Activated gamma-delta T cell treated with anti-CD3 and anti-CD28 coated beads, Interleukin-2, amount 50 U/mL, for 16 hours (primary cell): ENCODE measurements around the gene SAMD4A.

ENCODE experiments used
- DNase-seq: peaks from one replicate; pipeline ENCODE4 v3.0.0-alpha.2; 2020; ENCODE audit warnings: low read depth

Gene SAMD4A

DNA sequence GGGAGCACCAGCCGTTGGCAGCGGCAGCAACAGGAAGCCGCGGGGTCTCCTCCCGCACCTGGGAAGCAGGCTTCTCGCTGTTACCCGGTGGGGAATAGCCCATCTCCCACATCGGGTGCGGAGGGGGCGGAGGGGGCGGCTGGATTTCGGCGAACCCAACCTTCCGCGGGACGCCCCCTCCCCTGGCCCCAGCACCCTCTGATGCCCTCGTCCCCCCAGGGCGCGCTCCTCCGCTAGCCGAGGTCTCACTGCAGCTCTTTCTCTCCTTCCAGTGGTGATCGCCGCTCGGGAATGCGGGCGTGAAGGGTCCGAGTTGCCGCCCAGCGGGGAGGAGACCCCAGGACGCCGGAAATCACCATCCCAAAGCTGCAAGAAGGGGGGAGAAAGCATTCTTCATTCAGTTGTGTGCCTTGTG is 303 bp downstream of the SAMD4A start:
- DNase-seq = no peak

DNA sequence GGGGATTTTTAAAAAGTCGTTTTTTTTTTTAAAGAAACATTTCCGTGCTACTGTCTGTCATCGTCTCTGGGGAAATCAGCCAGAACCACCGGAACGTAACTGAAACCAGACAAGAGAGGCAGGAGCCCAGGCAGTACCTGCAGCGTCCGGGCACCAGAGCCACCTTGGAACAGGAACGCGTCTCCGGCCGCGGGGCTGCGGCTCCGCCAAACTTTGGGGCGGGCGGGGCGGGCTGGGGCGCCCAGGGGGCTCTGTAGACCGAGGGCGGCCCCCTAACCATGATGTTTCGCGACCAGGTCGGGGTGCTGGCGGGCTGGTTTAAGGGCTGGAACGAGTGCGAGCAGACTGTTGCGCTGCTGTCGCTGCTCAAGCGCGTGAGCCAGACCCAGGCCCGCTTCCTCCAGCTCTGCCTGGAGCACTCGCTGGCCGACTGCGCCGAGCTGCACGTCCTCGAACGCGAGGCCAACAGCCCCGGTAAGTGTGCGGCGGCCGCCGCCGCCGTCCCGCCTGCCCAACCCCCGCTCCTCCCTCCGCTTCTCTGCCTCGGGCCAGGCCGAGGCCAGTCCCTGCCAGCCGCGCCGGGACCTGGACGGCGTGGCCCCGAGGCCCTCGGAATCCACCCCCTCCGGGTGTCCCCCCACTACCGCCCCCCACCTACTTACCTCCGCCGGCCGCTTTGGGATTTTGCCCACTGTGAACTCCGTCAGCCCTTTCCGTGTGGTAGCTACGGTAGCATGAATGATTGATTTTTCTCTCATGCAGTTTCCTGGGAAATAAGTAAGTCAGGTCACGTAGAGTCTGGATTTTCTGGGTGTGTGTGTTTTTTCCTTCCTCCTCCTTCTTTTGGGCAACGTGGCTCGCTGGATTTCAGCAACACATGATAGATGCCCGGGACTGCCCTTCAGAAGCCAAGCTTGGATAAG is 972 bp downstream of the SAMD4A start:
- DNase-seq = peak; percentile 8

DNA sequence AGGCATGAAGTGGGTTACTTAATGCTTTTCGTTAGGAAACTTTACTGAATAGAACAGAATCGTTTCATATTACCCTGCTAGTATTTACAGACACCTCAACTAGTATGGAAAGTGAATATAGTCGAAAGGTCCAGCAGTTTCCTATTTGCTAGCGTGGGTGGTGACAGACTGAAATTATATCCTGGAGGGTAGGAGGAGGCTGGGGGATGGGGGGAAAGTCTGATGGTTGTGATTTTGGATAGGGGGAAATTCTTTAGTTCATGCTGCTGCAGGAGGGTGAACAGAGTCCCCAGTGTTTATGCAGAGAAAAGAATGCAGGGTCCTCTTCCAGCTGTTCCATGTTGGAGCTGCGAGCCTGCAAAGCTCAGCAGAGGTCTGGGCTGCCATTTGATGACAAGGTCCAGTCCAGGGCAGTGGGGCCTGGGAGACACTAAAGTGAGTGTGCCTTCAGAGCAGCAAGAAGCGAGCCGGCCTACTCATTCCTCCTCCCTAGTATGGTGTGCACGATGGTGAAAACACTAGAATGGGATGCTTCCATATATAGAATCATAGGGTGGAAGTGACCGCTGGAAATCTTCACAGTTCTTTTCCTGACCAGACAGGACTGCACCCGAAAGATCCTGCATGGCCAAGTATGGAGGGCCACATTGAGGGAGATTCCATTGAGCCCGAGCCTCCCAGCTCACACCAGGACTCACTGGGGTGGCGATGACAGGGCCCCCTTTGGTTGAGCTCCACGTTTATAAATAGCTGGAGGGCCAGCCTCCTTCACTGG is 2.1 kb downstream of the SAMD4A start:
- DNase-seq = no peak

DNA sequence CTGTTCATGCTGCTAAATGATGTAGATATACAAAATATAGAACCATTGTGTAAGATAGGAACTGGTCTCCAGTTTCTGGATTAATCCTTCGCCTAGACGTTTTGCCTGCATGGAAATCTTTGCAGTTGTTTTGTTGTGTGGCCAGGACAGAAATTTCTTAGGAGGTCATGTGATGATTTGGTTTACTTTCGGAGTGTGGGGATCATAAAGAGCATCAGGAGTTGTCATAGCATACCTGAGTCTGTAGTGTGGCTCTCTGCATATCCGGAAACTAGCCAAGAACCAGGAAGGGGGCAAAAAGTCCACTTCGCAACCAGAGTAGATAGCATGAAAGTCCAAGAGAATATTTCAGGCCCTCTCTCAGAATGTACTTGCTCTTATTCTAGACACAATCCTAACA is 3.1 kb downstream of the SAMD4A start:
- DNase-seq = no peak

DNA sequence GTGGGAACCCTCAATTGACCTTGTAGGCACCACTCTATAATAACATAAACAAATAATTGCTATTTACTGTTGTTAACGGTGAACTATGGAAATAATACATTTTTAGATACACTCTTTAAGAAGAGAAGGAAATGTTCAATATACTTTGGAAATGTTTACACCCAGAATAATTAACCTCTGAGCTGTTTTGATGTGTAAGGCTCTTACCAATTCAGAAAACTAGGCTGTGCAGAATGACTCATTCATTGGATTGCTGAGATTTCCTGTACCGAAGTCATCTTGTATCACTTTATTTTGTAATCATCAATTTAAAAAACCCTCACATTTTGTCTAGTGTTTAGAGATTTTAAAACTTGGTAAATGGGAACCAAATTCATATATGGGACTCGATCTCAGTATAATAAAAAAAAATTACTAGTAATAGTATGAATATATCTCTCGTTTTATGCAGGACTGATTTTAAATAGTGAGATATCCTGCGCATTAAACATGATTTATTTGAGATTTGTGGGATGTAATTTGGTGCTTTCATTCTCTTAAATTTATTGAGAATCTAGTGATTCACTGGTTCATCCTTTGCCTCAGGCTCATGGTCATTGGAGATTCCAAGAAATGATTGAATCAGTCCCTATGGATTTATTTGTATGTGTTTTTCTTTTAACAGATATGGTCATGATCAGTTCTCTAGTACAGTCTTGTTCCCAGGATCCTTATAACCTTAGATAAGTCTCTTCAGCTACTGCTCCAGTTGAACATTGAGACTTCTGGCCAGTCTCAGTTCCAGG is 3.9 kb downstream of the SAMD4A start:
- DNase-seq = no peak

DNA sequence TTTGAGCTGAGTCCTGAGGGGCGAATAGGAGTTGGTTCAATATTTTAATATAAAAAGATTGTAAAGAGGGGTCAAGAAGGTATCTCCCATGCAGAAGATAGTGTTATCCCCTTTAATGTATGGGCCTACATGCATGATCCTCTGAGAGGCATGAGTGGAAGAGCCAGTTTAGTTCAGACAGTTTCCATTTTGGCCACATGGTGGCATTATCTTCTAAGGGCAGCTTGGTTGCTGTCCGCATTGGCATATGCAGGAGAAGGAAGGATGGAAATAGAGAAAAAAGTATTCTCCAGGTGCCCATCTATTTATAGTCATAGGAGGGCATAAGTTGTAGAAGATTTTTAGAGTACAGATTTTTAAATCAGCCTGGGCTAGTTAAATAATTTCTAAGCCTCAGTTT is 5.4 kb downstream of the SAMD4A start:
- DNase-seq = no peak

DNA sequence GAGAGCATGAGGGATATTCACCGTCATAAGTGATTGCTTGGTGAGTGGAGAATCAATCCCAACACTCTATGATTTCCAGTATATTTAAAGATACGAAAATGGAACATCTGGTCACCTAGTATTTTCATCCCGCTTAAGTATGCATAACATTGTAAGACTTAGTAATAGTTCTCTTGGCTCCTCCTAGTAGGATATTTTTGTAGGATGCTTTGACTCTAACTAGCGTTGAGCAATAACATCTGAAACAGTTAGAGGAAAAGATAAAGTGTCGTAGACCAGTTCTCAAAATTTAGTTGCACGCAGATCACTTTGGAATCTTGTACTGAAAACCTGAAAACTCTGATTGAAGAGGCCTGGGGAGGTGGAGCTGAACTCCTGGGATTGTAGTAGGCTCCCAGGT is 7.6 kb downstream of the SAMD4A start:
- no peak for DNase-seq

DNA sequence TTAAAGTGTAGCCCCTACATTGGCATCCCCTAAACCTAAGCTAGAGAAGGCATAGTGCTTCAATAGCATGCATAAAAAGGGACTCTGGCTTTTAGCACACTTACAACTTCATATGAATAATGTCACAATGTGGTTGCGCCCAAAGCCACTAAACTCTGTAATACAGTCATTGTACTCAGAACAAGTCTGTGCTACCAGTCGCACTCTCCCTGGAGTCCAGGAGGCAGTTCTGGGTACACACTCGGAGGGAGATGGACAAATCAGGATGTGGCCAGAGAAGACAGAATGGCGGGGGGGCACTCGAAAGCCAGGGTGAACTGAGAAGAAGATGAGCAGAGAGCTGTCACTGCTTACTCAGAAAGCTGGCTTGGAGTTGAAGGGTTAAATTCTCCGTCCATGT is 10.6 kb downstream of the SAMD4A start:
- DNase-seq = no peak

DNA sequence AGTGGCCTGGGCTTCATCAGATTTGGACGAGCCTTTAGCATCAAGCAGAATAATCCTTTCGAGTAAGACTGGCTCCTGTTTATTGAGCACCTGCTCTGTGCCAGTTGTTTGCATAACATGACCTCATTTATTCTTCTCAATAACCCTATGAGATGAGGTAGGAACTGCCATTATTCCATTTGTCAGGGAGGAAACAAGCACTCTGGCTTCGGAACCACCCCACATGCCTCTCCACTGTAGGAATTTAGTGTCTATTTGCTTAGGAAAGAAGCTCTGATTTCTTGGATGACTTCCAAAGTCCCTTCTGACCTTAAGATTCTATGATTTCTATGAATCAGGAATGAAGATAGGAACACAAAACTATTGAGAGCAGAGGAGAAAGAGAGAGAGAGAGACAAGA is 11.0 kb downstream of the SAMD4A start:
- DNase-seq = no peak

DNA sequence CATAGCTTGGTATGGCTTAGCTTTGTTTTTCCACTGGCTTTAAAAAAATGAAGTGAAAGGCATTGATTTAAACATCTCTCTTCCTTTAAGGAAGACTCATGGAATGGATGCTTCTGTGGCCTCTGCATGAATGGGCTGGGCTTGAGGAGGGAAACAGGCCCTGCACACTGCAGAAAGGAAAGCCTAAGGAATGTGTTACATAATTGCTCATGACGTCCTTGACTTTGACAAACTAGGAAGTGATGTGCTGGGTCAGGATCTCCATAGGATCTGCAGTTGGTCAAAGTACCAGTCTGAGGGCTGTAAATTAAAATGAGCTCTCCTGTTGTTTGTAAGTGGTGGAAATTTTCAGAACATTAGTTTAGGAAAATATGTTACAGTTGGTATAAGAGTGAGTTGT is 12.7 kb downstream of the SAMD4A start:
- DNase-seq = no peak

DNA sequence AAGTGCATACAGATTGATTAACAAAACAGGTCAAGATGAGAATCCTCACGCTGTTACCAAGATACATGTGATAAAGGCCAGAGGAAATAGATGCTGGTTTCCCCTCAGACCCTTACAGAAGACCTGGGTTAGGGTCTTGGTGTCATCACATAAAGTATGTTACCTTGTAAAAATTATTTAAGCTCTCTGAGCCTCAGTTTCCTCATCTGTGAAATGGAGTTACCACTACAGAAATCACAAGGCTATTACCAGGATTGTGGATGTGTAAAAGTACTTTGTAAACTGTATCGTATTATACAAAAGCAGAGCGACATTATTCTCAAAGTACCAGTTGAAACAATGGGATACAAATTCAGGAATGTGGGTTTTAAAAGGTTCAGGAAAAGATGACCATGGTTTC is 14.0 kb downstream of the SAMD4A start:
- no peak for DNase-seq

DNA sequence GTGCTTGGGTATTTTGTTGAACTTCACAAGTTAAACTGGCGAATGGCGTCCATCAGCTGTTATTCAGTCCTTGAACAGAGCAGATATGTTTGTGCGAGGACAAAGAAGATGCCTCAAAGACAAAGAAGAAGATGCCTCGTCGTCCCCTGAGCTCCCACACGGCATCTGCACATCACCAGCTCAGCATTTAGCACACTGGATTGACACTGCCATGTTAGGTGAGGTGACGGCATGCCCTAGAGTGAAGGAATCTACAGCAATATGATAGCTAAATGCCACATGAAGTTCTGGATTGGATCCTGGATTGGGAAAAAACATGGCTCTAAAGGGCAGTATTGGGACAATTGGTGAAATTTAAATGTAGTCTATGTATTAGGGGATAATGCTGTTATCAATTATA is 15.4 kb downstream of the SAMD4A start:
- DNase-seq = no peak

DNA sequence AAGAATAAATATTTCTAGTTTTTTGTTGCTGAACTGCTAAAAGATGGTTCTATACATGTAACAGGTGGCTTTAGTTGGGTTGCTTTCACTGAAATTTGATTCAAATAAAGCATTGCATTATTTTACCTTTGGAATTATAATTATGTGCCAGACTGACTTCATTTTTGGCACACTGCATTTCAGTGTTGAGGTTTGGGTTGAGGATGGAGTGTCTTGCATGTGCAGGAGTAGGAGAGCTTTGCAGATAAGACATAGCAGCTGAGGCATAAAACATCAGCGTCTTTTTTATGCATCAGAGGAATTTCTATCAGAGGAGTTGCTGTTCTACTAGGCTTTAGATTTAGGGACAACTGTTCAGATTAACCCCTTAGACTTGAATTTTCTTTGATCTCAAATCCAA is 17.2 kb downstream of the SAMD4A start:
- no peak for DNase-seq

DNA sequence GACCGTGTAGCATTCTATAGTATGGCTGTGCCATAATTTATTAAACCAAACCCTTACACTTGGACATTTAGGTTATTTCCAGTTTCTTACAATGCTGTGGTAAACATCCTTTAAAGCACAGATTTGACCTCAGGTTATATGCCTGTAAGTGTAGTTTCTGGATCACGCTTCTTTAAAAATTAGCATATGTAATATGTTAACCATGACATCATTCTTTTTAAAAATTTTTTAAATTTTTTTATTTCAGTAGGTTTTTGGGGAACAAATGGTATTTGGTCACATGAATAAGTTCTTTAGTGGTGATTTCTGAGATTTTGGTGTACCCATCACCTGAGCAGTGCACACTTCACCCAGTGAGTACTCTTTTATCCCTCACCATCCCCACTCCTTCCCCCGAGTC is 18.3 kb downstream of the SAMD4A start:
- no peak for DNase-seq

DNA sequence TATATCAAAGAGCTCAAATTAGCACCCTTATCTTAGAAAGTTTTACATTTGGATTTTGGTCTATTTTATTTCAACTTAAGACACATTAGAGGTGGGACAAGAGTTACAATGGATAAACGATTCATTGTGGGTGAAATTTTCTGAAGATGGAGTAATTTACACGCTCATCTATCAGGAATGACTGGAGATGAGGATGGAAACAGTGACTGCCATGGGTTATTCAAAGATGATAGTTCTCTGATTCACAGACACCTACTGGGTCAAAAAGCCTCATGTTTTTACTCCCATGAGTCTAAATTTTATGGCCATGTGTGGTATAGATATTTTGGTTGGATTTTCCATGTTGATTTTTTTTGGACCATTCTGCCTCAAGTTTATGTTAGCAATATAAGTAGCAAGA is 22.1 kb downstream of the SAMD4A start:
- DNase-seq = no peak

DNA sequence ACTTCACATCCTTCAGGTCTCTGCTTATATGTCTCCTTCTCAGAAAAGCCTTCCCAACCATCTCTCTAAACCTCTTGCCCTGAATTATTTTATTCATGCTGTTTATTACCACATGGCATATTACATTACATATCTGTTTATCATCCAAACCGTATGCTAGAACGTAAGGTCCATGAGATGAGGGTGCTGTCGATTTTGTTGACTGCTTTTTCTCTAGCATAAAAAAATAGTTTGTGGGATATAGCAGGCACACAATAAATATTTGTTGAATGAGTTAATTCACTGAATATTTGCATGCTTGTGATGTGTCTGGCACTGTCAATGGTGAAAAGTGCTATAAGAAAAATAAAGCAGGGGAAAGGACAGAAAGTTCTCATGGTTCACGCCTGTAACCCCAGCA is 22.9 kb downstream of the SAMD4A start:
- DNase-seq = no peak

DNA sequence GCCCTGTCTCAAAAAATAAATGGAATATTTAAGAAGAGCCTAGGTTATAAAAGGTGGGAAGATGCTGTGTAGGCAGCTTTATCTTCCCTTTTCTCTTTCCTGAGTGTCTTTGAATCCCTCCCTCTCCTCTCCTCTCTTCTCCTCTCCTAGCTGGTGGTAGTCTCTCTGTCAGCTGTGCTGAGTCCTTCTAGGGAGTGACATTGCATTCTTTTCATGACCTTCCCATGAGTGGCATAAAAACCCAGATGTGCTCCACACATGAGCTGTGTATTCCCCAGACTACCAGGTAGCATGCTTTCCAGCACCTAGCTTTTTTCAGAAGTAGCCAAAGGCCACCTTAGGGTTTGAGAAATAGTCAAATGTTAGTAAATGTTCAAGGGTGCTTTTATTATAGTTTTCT is 23.6 kb downstream of the SAMD4A start:
- DNase-seq = no peak

DNA sequence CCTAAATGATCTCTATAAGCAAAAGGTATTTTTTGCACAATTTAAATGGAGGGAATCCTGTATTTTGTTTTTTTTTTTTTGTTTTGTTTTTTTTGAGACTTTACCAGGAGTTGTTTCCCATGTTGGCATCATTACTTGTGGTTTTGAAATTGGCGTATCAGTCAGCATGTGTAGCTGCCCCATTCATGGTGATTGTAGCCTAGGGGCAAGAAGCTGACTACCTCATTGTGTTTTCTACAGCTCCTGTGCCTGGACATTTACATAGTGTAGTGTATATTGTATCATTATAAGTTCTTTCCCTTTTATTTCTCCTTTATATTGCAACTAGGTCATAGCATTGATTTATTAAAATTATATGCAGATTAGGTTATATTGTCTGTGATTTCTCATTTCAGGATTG is 24.5 kb downstream of the SAMD4A start:
- no peak for DNase-seq

DNA sequence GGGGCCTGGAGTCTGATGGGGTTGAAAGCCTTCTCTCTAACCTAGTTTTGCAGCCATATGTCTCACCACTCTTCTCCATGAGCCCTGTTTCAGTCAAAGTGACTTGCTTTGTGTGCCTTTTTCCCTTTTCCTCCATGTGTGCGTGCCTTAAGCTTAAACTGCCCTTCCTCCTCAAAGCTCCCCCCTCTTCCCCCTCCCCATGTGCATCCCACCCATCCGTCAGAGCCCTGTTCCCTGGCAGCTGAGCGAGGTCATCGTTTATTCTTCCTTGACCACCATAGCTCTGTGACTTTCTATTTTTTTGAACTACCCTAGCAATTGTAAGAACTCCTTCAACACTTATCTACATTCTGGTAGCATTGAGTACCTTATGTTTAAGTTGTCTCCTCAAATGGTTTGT is 24.9 kb downstream of the SAMD4A start:
- no peak for DNase-seq

DNA sequence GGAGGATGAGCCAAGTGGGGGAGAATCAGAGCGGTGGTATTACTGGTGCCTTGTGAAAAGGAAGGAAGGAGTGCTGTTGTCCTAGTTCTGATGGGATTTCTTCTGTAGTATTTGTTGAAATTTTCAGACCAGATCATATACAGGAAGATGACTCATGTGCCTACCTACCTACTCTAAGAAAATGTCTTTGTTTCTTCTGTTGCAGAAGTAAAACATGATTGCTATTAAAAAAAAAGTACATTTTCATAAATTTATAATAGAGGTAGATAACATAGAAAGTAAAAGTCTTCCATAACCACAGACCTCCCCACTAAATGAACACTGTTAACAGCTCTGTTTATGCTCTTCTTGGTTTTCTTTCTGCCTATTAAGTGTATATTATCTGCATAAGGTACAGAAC is 26.9 kb downstream of the SAMD4A start:
- DNase-seq = no peak

DNA sequence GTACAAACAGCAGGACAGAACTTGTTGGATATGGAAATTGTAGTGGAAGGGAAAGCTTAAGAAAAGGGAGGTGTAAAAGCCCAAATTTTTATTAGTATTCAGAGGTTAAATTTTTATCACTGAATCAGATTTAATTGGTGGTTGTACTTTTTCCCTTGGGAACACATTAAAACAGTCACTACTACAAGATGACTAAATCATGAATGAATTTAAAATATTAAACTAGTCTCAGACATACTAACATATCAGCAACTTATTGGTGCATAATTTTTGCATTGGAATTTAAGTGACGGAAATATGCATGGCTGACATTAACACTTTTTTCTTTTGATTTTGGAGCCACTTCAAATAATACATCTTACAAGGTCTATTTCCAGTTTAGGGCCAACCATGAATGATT is 27.6 kb downstream of the SAMD4A start:
- DNase-seq = no peak

DNA sequence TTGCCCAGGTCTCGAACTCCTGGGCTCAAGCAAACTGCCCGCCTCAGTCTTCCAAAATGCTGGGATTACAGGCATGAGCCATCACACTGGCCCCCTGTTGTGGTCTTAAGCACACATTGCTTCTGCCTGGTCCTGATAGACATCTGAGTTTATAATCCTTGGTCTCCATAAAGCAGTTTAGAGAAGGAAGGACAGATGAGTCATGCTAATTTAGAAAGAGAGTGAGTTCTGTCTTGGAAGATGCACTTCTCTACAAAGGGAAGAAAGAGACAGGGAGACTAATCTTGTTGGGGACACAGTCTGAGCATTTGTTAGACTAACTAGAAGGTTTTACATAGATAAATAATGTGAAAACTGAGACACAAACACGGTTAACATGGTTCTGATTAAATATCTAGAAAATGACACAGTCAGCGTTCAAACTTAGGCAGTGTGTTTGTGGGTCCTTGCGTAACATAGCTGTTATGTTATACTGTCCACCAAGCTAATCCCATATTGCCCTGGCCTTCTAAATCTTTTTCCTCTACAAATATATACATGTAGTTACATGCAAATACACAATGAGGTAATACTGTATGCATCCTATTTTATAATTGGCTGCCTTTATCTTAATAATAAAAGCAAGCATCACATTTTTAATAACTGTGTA is 31.0 kb downstream of the SAMD4A start:
- no peak for DNase-seq
